ENCODE measurements around the gene GIMAP8.

DNA sequence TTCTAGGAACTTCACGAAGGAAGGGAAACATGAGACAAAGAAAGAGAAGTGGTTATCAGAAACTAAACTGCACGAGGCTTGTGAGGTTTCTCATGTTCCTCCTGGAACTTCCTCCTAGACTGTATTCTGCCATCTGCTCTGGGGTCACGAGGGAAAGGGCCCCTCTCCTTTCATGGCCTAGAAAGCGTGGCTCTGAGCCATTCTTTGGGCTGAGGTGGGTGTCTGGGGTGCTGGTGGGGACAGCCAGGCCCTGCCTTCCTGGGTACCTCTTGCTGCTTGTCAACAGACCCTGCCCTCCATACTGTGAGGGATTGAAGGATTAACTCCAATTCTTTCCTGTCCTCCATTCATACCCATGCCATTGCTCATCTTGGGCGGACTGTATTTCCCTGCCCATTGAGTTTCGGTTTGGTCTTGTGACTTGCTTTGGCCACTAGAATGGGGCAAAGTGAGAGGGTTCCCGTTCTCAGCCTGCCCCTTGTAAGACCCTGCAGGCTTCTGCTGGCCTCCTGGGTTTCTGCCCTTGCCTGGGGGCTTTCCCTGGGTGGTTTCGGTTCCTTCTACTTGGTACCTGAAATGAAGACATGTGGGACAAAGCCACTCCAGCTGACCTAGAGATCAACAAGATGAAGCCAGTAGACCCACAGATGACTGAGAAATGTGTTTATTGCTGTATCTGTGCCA lies 14.9 kb upstream of the GIMAP8 start:
- TF ChIP-seq EZH2phosphoT487 (IDR thresholded peaks at IDR 0.05; ENCODE audit: insufficient read depth, low read depth) = no peak
- no peak for TF ChIP-seq EZH2 (IDR thresholded peaks at IDR 0.05; ENCODE audit: insufficient read depth, poor library complexity, severe bottlenecking)

Measured in GM23248 (cell line).